MM.1S (cell line): ENCODE results near the gene SLC1A2.

ENCODE experiments used
- DNase-seq: peaks from one replicate; pipeline ENCODE4 v3.0.0-alpha.2; 2015
- H2AFZ ChIP-seq: fragments of 300-600 bp; sonication (generic); 2 replicates; pipeline ENCODE4 v1.6.0; 2016; ENCODE audit warnings: antibody characterized with exemption, low read length
- H3F3A ChIP-seq: fragments of 300-600 bp; sonication (generic); 2 replicates; pipeline ENCODE4 v1.6.1; 2016; ENCODE audit warnings: mild to moderate bottlenecking, antibody characterized with exemption, low read length, moderate library complexity, mixed read lengths; ENCODE audit not compliant: insufficient read depth
- H3K27ac ChIP-seq: fragments of 300-600 bp; sonication (generic); 2 replicates; pipeline ENCODE4 v1.5.1; 2016; ENCODE audit warnings: mild to moderate bottlenecking, low read length
- H3K27me3 ChIP-seq: fragments of 300-600 bp; sonication (generic); replicated peaks from 2 replicates; pipeline ENCODE4 v1.6.0; 2016; ENCODE audit warnings: low read length; ENCODE audit not compliant: insufficient read depth
- H3K36me3 ChIP-seq: fragments of 300-600 bp; sonication (generic); replicated peaks from 2 replicates; pipeline ENCODE4 v1.6.1; 2016; ENCODE audit warnings: mild to moderate bottlenecking, low read length, mixed read lengths; ENCODE audit not compliant: insufficient read depth
- H3K4me1 ChIP-seq: fragments of 300-600 bp; sonication (generic); 2 replicates; pipeline ENCODE4 v1.6.1; 2016; ENCODE audit warnings: low read length, mixed read lengths
- H3K4me2 ChIP-seq: fragments of 300-600 bp; sonication (generic); 2 replicates; pipeline ENCODE4 v1.6.0; 2016; ENCODE audit warnings: low read depth, low read length
- H3K4me3 ChIP-seq: fragments of 300-600 bp; sonication (generic); 2 replicates; pipeline ENCODE4 v1.5.1; 2016; ENCODE audit warnings: low read length, mixed read lengths
- H3K79me2 ChIP-seq: fragments of 300-600 bp; sonication (generic); 2 replicates; pipeline ENCODE4 v1.6.1; 2016; ENCODE audit warnings: mixed run types, low read length, mixed read lengths
- H3K9ac ChIP-seq: fragments of 300-600 bp; sonication (generic); 2 replicates; pipeline ENCODE4 v1.6.1; 2016; ENCODE audit warnings: low read length, mixed read lengths
- H3K9me2 ChIP-seq: fragments of 300-600 bp; sonication (generic); replicated peaks from 2 replicates; pipeline ENCODE4 v1.6.1; 2016; ENCODE audit warnings: mild to moderate bottlenecking, low read length, mixed read lengths; ENCODE audit not compliant: insufficient read depth
- H3K9me3 ChIP-seq: fragments of 300-600 bp; sonication (generic); replicated peaks from 2 replicates; pipeline ENCODE4 v1.6.1; 2016; ENCODE audit warnings: mild to moderate bottlenecking, low read length, mixed read lengths; ENCODE audit not compliant: insufficient read depth
- H4K20me1 ChIP-seq: fragments of 300-600 bp; sonication (generic); 2 replicates; pipeline ENCODE4 v1.6.1; 2016; ENCODE audit warnings: mild to moderate bottlenecking, low read length, moderate library complexity, mixed read lengths; ENCODE audit not compliant: insufficient read depth
- EZH2 ChIP-seq: fragments of 300-600 bp; sonication (generic); optimal IDR thresholded peaks from 2 replicates; pipeline ENCODE3; 2017; ENCODE audit warnings: low read depth, mild to moderate bottlenecking, antibody characterized with exemption, low read length, mixed read lengths
- EZH2phosphoT487 ChIP-seq: fragments of 300-600 bp; sonication (generic); IDR thresholded peaks from 2 replicates; pipeline ENCODE4 v1.6.1; 2018; ENCODE audit warnings: antibody characterized with exemption, low read length
- TF ChIP-seq, protein P1 (sequence below): fragments of 300-600 bp; sonication (generic); IDR thresholded peaks from 2 replicates; pipeline ENCODE4 v1.5.1; 2016; ENCODE audit warnings: antibody characterized with exemption, low read length, mixed read lengths

The SLC1A2 gene

DNA sequence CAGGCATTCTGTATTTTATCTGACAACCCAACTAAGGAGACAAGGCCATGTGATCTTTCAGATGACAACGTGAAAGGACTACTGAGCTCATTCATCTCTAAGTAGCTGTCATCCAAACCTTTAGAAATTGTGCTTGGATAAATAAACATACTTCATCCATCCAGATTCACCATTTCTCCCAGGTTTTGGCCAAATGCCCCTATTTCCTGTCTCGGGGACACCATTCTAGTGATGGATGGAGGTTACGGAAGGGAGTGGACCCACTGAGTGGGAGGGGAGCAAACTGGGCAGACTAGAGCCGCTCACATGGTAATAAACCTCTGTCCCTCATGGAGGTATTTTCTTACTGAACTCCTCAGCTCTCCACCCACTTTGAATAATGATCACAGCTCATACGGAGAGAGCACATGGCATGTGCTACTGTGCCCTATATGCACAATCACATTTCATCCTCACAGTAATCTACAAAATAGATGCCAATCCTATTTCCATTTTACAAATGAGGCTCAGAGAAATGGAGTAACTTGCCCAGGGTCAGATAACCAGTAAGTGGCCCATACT is 114.4 kb downstream of the SLC1A2 start:
- Histone ChIP-seq H3K9ac (no peak overlapping the region), H2AFZ (no peak overlapping the region)
- TF ChIP-seq EZH2phosphoT487, result no peak
- TF ChIP-seq EZH2, result no peak
- TF ChIP-seq, protein P1, sequence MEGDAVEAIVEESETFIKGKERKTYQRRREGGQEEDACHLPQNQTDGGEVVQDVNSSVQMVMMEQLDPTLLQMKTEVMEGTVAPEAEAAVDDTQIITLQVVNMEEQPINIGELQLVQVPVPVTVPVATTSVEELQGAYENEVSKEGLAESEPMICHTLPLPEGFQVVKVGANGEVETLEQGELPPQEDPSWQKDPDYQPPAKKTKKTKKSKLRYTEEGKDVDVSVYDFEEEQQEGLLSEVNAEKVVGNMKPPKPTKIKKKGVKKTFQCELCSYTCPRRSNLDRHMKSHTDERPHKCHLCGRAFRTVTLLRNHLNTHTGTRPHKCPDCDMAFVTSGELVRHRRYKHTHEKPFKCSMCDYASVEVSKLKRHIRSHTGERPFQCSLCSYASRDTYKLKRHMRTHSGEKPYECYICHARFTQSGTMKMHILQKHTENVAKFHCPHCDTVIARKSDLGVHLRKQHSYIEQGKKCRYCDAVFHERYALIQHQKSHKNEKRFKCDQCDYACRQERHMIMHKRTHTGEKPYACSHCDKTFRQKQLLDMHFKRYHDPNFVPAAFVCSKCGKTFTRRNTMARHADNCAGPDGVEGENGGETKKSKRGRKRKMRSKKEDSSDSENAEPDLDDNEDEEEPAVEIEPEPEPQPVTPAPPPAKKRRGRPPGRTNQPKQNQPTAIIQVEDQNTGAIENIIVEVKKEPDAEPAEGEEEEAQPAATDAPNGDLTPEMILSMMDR, result no peak

DNA sequence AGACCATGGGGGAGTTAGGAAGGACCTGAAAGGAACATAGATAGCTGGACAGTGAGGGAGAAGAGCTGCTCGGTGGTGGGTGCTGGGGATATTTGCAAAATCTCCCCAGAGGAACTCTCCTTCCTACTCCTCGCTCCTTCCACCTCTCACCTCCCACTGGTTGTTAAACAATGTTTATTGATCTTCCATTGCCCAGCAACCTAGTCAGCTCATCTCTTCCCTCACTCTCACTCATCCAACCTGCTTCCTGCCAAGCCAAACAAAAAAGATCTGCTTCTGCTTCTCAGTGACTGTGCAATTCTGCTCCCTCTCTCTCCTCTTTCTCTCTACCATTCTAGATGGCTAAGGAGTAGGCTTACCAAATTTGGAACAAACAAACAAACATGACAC is 115.0 kb downstream of the SLC1A2 start:
- TF ChIP-seq EZH2 (no peak), EZH2phosphoT487 (no peak)
- TF ChIP-seq, protein P1, result no peak
- no peak overlapping the region for H3K27ac ChIP-seq
- no peaks in the 10 kb centered on the region for H4K20me1 ChIP-seq
- H3K79me2 ChIP-seq, result no peaks in the 10 kb centered on the region
- H3F3A ChIP-seq, result no peaks in the 10 kb centered on the region
- no peaks in the 10 kb centered on the region for H3K36me3 ChIP-seq
- no peaks in the 10 kb centered on the region for H3K27me3 ChIP-seq
- H2AFZ ChIP-seq, result no peak overlapping the region
- no peaks in the 10 kb centered on the region for H3K9me2 ChIP-seq
- DNase-seq, result no peak
- no peaks in the 10 kb centered on the region for H3K9me3 ChIP-seq
- no peak overlapping the region for H3K4me2 ChIP-seq
- no peak overlapping the region for H3K4me3 ChIP-seq
- H3K4me1 ChIP-seq, result no peaks in the 10 kb centered on the region
- H3K9ac ChIP-seq, result no peak overlapping the region

More for the DNA sequence above, 114.4 kb downstream of the SLC1A2 start:
- Histone ChIP-seq H3K9me3 (no peaks in the 10 kb centered on the region), H3K4me2 (no peak overlapping the region), H3K79me2 (no peaks in the 10 kb centered on the region), H3K27me3 (no peaks in the 10 kb centered on the region), H3K36me3 (no peaks in the 10 kb centered on the region), H3K27ac (no peak overlapping the region), H3K4me1 (no peaks in the 10 kb centered on the region), H3K9me2 (no peaks in the 10 kb centered on the region), H3K4me3 (no peak overlapping the region), H4K20me1 (no peaks in the 10 kb centered on the region), H3F3A (no peaks in the 10 kb centered on the region)
- DNase-seq, result no peak

DNA sequence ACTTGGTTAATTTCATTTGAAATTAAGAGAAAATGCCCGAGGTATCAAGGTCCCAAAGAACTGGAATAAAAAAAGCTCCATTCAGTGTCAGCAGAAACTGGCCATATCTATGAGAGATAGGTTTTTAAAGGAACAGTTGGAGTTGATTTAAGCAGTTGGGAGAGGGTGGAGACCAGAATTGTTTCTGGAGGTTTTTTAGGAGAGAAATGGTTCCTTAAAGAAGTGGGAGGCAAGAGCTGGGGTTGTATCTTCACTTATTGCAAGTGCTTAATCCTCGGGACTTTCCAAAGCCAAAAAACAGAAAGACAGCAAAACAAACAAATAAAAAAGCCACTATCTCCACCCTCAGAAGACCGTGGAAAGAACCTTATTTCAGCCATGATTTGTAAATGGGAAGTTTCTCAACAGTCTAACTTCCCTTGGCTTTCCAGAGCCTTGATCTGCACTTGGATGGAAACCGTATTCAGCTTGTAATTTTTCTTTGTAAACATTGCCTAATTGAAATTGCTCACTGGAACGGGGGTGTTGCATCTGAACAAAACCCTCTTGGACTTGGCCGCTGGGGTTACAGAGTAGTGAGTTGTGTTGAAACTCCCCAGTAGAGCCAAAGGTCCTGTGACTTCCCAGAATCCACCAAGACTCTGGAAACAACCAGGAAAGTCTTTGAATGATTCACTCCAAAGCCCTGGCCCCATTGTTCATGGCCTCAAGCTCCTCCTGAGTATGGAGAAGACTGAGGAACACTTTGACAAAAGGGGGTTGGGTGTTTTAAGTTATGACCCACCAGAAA is 115.6 kb downstream of the SLC1A2 start:
- DNase-seq, result no peak
- no peak for TF ChIP-seq EZH2
- H2AFZ ChIP-seq, result no peak overlapping the region
- no peaks in the 10 kb centered on the region for H4K20me1 ChIP-seq
- H3K9me3 ChIP-seq, result no peaks in the 10 kb centered on the region
- H3K27ac ChIP-seq, result no peak overlapping the region
- H3K4me3 ChIP-seq, result no peak overlapping the region
- H3F3A ChIP-seq, result no peaks in the 10 kb centered on the region
- H3K9me2 ChIP-seq, result no peaks in the 10 kb centered on the region
- no peak overlapping the region for H3K9ac ChIP-seq
- no peaks in the 10 kb centered on the region for H3K4me1 ChIP-seq
- H3K27me3 ChIP-seq, result no peaks in the 10 kb centered on the region
- H3K36me3 ChIP-seq, result no peaks in the 10 kb centered on the region
- no peaks in the 10 kb centered on the region for H3K79me2 ChIP-seq
- H3K4me2 ChIP-seq, result no peak overlapping the region

DNA sequence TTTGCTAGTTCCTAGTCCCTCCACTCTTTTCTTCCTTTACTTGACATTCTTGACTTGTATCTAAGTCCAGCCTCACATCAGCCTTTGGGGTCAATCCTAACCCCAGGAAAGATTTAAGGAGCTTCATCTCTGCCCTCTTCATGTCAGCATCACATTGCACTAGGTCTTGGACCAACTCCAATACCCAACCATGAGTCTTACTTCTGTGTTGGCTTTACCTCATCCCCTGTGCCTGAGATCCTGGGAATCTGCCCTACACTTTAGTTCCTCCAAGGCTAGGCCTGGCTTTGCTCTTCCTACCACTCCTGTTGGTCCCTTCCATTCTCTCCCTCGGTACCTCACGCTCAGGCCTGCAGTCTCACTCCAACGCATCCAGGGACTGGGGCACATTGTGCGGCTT is 117.0 kb downstream of the SLC1A2 start:
- Histone ChIP-seq H4K20me1 (no peaks in the 10 kb centered on the region), H3K9me3 (no peaks in the 10 kb centered on the region), H3K4me1 (no peaks in the 10 kb centered on the region), H3K9ac (no peak overlapping the region), H3K36me3 (no peaks in the 10 kb centered on the region), H3F3A (no peaks in the 10 kb centered on the region), H3K9me2 (no peaks in the 10 kb centered on the region), H3K4me3 (no peak overlapping the region), H3K4me2 (no peak overlapping the region), H3K27ac (no peak overlapping the region), H3K79me2 (no peaks in the 10 kb centered on the region), H3K27me3 (no peaks in the 10 kb centered on the region), H2AFZ (no peak overlapping the region)
- no peak for TF ChIP-seq EZH2phosphoT487
- TF ChIP-seq, protein P1, result no peak
- TF ChIP-seq EZH2, result no peak
- no peak for DNase-seq
